C4-2B (cell line): ENCODE data around the gene PLPPR5.

ENCODE experiments used
- CTCF ChIP-seq: fragments of 450-650 bp; conservative IDR thresholded peaks from 2 replicates; pipeline ENCODE4 v1.5.1; 2017; ENCODE audit warnings: mild to moderate bottlenecking
- ZFX ChIP-seq: fragments of 450-650 bp; IDR thresholded peaks from 2 replicates; pipeline ENCODE4 v1.6.1; 2017

- TF ChIP-seq CTCF (no peak), ZFX (no peak)
These were observed 100.9 kb downstream of the PLPPR5 start for GRCh38 chr1:98903726-98904125.
